Germinal center (tissue), 1 donor: ENCODE measurements around the gene APBB1IP.
"Not testable (repeated sequence)": the region's sequence is repeated elsewhere in the genome, so short reads cannot be mapped to it uniquely, and the experiment has no call there.

ENCODE experiments used
- DNase-seq: peaks from one replicate; pipeline ENCODE4 v3.0.0; 2012; ENCODE audit warnings: mixed read lengths, low spot score

APBB1IP gene

GRCh38 chr10:26441491-26442214, 3.5 kb downstream of the APBB1IP start:
- no peak for DNase-seq

- DNase-seq: no peak
Observed at GRCh38 chr10:26445411-26446031, 7.4 kb downstream of the APBB1IP start.

- no peak for DNase-seq
Observed at GRCh38 chr10:26446258-26446657, 8.1 kb downstream of the APBB1IP start.

DNA sequence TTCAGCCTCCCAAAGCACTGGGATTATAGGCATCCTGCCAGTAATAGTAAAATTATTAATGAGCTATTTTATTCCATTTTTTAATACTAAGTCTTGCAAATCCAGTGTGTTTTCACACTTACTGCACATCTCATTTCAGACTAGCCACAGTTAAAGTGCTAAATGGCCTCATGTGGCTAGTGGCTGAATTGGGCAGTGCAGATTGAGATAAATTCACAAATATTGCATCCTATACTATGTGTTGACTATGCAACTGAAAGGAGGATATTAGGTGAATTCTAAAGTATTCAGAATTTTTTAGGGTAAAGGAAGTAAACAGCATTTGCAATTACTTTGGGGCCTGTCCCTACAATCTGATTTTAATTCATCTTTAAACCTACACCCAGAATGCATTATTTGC, 10.2 kb downstream of the APBB1IP start:
- DNase-seq: no peak

DNA sequence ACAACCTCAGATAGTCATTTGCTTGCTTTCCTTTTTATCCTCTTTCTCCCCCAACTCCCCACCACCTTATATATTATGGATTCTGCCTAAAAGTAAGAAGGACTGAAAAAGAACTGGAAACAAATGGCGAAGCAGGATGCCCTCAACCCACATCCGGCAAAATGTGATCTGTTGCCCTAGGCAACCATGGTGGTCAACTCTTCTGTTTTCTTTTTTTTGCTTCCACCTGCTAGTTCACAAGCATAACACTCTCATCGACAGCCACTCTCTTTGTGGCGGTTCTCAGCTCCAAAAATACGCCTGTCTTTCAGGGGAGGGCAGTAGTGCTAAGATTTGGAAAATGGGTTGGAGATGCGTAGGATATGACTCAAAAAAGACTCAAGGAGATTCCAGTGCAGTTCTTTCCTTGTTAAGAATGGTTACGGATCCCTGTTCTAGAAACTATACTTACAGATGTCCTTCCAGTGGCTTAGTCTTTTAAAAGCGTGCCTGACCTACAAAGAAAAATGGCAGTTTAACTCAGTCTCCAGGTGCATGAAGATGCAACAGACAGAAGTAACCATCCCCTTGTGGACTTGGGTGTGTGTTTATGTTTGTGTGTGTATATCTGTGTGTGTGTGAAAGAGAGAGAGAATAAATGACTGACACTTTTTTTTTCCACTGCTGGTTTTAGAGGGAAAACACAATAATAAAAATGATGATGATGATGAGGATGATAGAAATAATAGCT, 10.7 kb downstream of the APBB1IP start:
- peak; percentile 58 for DNase-seq

DNA sequence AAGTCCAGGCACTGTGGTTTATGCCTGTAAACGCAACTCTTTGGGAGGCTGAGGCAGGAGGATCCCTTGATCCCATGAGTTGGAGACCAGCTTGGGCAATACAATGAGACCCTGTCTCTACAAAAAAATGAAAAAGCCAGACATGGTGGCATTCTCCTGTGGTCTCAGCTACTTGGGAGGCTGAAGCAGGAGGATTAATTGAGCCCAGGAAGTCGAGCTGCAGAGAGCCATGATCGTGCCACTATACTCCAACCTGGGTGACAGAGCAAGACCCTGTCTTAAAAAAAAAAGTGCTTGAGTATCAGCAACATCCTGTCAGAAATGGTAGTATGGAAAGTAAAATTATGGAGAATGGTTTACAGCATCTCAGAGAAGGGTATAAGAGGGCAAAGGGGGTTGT, 11.6 kb downstream of the APBB1IP start:
- no peak for DNase-seq

DNA sequence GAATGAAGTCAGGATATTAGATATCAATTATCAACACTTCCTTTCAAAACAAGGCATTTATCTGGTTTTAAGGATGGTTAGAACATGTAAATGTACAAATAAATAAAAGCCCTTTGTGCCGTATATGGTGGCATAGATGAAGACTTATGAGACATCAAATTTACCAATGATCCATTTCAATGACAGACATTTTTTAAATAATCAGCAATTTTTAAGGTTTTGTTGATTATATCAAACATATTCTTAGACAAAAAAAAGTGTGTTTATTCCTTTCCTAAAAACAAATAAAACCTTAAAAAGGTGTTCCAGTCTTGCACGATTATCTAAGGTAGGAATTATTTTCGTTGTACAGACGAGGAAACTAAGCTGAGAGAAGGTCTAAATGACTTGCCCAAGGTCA, 13.8 kb downstream of the APBB1IP start:
- no peak for DNase-seq

DNA sequence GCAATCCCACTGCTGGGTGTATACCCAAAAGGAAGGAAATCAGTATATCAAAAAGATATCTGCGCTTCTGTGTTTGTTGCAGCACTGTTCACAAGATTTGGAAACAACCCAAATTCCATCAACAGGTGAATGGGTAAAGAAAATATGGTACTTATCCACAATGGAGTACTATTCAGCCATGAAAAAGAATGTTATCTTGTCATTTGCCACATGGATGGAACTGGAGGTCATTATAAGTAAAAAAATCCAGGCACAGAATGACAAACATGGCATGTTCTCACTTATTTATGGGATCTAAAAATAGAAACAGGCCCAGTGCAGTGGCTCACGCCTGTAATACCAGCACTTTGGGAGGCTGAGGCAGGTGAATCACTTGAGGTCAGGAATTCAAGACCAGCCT, 15.7 kb downstream of the APBB1IP start:
- no peak for DNase-seq

DNA sequence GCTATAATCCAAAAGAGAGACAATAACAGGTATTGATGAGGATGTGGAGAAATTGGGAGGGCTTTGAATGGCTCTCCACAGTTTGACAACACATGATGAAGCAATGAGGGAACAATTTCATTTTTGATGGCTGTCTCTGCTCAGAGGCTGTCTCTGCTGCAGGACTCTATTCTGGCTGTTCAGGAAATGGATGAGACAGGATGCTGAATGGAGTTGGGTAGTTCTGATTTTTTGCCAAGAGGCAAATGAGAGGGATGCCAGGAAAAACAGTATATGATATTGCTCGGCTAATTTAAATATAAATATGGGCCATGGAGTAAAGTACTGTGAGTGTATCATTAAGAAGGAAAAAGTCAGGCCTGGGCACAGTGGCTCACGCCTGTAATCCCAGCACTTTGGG, 16.8 kb downstream of the APBB1IP start:
- DNase-seq: no peak

DNA sequence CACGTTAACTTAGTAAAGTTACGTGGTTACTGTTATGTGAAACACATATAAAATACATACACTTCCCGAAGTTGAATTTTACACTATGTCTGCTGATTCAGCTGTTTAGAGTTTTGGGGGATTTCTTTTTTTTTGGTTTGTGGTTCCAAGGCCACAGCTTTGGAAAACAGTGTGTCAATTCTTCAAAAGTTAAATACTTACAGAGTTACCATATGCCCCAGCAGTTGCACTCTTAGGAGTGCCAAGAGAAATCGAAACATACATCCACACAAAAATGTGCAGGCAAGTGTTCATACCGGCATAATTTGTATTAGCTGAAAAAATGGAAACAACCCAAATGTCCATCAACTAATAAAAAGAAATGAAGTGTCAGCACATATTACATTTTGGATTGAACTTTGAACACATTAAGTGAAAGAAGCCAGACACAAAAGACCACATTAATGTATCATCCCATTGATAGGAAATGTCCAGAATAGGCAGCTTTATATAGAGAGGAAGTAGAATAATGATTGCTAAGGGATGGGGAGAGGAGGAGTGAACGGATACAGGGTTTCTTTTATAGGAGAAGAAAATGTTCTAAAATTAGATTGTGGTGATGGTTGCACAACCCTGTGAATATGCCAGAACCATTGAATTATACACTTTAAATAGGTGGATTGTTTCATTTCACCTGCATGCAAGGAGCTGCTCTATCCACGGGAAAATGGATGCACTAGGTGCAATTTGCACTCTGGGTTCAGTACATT, 17.6 kb downstream of the APBB1IP start:
- DNase-seq: no peak

DNA sequence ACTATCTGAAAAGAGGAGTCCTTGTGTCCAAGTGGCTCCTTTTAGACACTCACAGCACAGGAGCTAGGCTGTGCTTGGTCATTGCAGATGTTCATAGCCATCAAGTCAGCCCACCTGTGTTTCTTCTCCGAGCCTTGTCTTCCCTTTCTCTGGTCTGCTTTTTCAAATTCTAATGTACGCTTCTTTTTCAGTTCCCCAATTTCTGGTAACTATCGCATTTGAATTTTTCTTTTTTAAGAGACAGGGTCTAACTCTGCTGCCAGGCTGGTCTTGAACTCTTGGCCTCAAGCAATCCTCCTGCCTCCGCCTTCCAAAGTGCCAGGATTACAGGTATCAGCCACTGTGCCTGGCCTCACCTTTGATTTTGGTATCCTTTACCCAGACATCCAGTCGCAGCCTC, 18.9 kb downstream of the APBB1IP start:
- DNase-seq: peak; percentile 60

DNA sequence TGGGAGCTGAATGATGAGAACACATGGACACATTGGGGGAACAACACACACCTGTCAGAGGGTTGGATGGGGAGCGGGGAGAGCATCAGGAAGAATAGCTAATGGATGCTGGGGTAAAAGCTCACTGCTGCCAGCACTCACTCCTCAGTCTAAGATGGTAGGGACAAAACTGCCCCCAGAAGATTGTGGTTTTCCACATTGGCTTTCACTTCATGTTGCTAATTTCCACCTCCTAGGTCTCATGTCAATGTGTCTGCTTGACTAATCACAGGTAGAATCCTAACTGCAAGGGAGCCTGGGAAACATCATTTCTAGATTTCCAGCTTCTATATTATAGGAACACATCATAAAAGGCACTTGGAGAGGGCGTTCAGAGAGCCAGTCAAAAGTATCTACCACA, 22.6 kb downstream of the APBB1IP start:
- no peak for DNase-seq

DNA sequence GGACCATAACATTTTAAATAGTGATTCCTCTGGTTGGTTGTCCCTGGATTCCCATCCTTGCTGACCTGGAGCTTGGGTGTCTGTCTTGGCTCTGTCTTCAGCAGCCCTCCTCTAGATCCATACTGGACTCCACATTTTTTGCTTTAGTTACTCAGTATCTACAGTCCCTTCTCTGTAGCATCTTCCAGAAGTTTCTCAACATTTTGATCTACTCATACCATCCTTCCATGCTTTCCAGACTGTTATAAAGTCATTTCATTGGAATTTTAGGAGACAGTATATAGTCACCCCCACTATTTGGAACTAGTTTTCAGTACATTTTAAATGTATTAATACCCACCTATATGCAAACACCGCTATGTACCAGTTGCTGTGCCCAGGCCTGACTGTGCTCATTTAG, 25.8 kb downstream of the APBB1IP start:
- DNase-seq: no peak

GRCh38 chr10:26464632-26465280, 26.6 kb downstream of the APBB1IP start:
- DNase-seq: no peak

DNA sequence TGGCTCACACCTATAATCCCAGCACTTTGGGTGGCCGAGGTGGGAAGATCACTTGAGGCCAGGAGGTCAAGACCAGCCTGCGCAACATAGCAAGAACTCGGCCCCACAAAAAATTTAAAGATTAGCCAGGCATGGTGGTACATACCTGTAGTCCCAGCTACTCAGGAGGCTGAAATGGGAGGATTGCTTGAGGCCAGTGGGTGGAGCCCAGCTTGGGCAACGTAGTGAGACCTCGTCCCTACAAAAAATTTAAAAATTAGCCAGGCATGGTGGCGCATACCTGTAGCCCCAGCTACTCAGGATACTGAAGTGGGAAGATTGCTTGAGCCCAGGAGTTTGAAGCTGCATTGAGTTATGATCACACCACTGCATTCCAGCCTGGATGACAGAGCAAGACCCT, 28.4 kb downstream of the APBB1IP start:
- not testable (repeated sequence) for DNase-seq

GRCh38 chr10:26467639-26468038, 29.5 kb downstream of the APBB1IP start:
- DNase-seq: no peak

- no peak for DNase-seq
Observed at GRCh38 chr10:26468291-26468690, 30.1 kb downstream of the APBB1IP start.

DNA sequence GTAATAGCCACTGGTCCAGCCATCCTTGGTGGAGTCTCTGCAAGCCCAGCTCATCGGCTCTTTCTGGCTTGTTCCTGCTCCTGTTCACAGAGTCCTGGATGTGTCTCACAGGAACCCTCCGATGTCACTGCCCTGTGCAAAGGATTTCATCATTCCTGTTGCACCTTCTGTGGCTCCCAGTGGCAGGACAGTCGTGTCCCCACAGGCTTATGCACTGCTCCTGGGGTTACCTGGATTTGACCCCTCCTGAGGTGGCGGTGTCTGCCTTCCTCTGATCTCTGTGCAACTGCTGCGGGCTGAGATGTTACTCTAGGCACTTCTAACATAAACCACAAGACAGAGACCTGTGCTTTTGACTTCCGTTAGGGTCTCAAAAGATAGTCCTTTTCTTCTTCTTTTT, 30.6 kb downstream of the APBB1IP start:
- no peak for DNase-seq

- DNase-seq: no peak
Observed at GRCh38 chr10:26472492-26472778, 34.3 kb downstream of the APBB1IP start.

DNA sequence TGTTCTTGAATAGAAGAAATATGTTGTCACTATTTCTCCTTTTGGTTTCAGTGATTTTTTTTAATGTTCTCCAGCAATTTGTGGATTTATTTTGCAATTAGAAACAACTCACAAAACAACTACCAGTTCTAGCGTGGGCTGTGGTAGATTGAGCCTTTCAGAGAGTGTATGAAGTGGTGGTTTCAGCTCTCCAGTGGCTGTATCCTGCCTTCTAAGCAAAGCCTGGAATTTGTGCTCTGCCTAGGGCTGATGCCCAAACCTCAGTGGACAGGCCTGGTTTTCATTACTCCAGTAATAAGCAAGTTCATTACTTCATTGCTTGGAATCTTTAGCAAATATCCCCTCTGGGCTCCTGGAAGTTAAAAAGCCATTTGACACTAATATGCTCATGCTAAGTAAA, 35.9 kb downstream of the APBB1IP start:
- no peak for DNase-seq

GRCh38 chr10:26474845-26475244, 36.7 kb downstream of the APBB1IP start:
- DNase-seq: not testable (repeated sequence)

DNA sequence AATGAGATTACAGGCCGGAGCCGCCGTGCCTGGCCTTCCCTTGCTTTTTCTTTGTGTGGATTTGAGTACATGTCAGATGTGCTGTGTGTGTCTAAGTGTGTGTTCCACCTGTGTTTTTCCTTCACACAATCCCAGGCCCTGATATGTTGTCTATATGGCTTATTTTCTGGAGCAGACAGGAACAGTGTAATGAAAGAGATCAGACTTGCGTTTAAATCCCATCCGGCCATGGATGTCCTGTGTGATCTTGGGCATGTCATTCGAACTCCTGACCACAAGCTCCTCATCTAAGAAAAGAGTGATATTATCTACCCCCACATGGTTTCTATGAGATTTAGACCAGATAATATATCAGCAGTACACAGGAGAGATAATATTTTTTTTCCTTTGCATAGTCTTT, 37.2 kb downstream of the APBB1IP start:
- DNase-seq: no peak
